ENCODE data around the gene FAM153A. TPM values are rescaled to one million over a fixed set of nuclear protein-coding genes. Genes with fewer than 3 reads are reported as not detected.
"Not testable (repeated sequence)": the region's sequence is repeated elsewhere in the genome, so short reads cannot be mapped to it uniquely, and the experiment has no call there.

FAM153A gene
- total RNA-seq: 1 to 10 TPM in 3 of 4 donors, under 1 TPM in 1; 0.27 to 5.3 (median 1.8) TPM
- polyA plus RNA-seq: 1 to 10 TPM in 1 of 3 donors, not detected in 2; 5.6 TPM

- 12% methylated on average over 20 of the region's 67 CpGs; no CpG with 5 or more reads in 1 of the 2 donors for WGBS, 2 donors
- H3K36me3 ChIP-seq; H3K4me3 ChIP-seq; intact Hi-C loops (cut with DNase I); H3K9me3 ChIP-seq; DNase-seq; H3K27ac ChIP-seq; H3K4me1 ChIP-seq; H3K27me3 ChIP-seq: not testable (repeated sequence)
Measured at GRCh38 chr5:177782792-177783633, at the start of gene FAM153A. TSS of gene FAM153A (minus strand) at chr5:177782899.

DNA sequence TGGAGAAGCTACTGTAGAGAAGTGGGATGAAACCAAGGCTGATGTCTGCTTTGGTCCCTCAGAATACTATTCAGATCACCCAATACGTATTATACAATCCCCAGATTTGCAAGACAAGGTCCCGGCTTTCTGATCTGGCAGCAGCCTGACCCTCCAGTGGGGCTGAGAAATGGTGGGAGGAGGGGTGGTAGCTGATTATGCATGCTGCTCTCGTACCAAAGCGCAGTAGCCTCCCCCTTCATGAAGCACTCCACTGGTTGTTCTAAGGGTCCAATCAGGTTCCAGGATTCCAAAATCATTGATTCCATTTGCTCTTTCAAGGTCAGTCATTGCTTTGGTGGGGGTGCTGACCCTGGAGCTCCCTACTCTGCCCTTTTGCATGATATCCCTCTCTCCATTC, 49.6 kb upstream of the FAM153A start:
- H3K27me3 ChIP-seq; H3K9me3 ChIP-seq; H3K4me1 ChIP-seq; H3K4me3 ChIP-seq; intact Hi-C loops (cut with DNase I); H3K27ac ChIP-seq; DNase-seq; H3K36me3 ChIP-seq: not testable (repeated sequence)
- 79 to 91% methylated on average over 2 to 4 of the region's 4 CpGs for WGBS, 2 donors

DNA sequence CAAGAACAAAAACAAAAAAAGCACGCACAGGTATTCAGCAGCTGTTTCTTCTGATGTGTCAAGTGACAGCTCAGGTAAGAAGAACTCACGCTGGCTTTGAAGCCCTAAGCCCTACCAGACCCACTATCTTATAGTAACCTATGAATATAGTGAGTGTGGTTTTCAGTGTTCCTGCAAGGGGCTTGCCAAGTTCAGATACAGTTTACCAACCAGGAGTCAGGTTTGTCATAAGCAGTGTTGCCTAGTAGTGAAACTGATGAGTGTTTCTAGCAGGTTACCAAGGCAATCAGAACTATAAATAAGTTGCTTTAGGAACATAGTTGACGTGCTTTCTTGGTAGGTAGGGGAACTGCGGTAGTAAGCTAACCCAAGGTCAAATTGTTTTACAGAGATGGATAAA, 43.4 kb upstream of the FAM153A start:
- H3K27ac ChIP-seq; H3K4me3 ChIP-seq; H3K9me3 ChIP-seq; DNase-seq; H3K27me3 ChIP-seq; intact Hi-C loops (cut with DNase I); H3K4me1 ChIP-seq; H3K36me3 ChIP-seq: not testable (repeated sequence)
- no CpG with 5 or more reads among the region's 4 CpGs for WGBS, 2 donors

- DNase-seq; H3K36me3 ChIP-seq; H3K4me3 ChIP-seq; H3K27me3 ChIP-seq; H3K4me1 ChIP-seq; intact Hi-C loops (cut with DNase I); H3K27ac ChIP-seq; H3K9me3 ChIP-seq: not testable (repeated sequence)
- no CpG with 5 or more reads among the region's 2 CpGs for WGBS, 2 donors
Measured at GRCh38 chr5:177824776-177825175, 42.1 kb upstream of the FAM153A start.

DNA sequence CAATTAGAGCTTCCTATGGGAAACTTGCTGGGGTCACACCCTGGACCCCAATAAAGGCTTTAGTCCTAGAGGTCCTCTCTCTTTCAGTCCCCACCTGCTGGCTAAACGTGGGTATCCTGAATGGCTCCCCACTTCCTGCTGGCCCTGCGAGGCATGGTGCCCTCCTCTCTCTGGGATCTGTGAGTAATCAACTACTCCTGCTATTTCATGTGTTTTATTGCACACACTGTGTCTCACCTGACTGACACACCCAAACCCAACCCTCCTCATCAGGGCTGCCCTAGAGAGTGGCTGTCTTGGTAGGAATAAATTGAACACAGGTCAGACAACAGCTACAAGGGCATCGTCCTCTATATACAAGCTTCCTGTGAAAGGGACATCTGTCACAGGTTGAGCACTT, 39.8 kb upstream of the FAM153A start:
- H3K36me3 ChIP-seq; DNase-seq; H3K4me3 ChIP-seq; H3K9me3 ChIP-seq; intact Hi-C loops (cut with DNase I); H3K27ac ChIP-seq; H3K4me1 ChIP-seq; H3K27me3 ChIP-seq: not testable (repeated sequence)
- no CpG with 5 or more reads among the region's 3 CpGs for WGBS, 2 donors

- H3K4me3 ChIP-seq; intact Hi-C loops (cut with DNase I); H3K27ac ChIP-seq; H3K4me1 ChIP-seq; DNase-seq; H3K36me3 ChIP-seq; H3K9me3 ChIP-seq; H3K27me3 ChIP-seq: not testable (repeated sequence)
- no CpG with 5 or more reads among the region's 1 CpG for WGBS, 2 donors
Measured at GRCh38 chr5:177819664-177820063, 37.0 kb upstream of the FAM153A start.

GRCh38 chr5:177812814-177813425, 30.2 kb upstream of the FAM153A start:
- H3K4me3 ChIP-seq; H3K36me3 ChIP-seq; H3K4me1 ChIP-seq; H3K27ac ChIP-seq; H3K27me3 ChIP-seq; DNase-seq; intact Hi-C loops (cut with DNase I); H3K9me3 ChIP-seq: not testable (repeated sequence)
- WGBS, 2 donors: no CpG with 5 or more reads among the region's 2 CpGs

GRCh38 chr5:177812160-177812743, 29.6 kb upstream of the FAM153A start:
- H3K27me3 ChIP-seq; H3K36me3 ChIP-seq; H3K27ac ChIP-seq; H3K4me3 ChIP-seq; H3K9me3 ChIP-seq; H3K4me1 ChIP-seq; DNase-seq; intact Hi-C loops (cut with DNase I): not testable (repeated sequence)
- WGBS, 2 donors: 51% methylated on average over 1 of the region's 6 CpGs; no CpG with 5 or more reads in 1 of the 2 donors

- H3K9me3 ChIP-seq; H3K4me1 ChIP-seq; DNase-seq; H3K4me3 ChIP-seq; H3K27ac ChIP-seq; H3K36me3 ChIP-seq; intact Hi-C loops (cut with DNase I); H3K27me3 ChIP-seq: not testable (repeated sequence)
- 70 to 73% methylated on average over 5 of the region's 11 CpGs for WGBS, 2 donors
Measured at GRCh38 chr5:177809209-177809913, 26.7 kb upstream of the FAM153A start.

DNA sequence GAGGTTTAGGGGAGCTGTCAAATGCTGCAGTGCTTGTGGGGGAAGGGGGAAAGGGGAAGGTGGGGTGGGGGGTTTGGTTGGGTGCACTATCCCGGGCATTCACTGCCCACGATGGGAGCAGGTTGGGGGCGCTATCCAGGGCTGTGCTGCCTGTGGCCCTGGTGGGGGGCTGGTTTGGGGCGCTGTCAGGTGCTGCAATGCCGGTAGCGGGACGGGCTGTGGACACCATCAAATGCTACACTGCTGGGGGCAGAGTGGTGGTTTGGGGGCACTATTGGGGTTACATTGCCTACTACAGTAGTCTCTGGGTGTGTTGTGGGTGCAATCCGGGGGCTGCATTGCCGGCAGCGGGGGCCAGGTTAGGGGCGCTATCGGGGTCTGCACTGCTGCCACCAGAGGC, 25.7 kb upstream of the FAM153A start:
- intact Hi-C loops (cut with DNase I); H3K36me3 ChIP-seq; H3K27me3 ChIP-seq; H3K27ac ChIP-seq; H3K4me1 ChIP-seq; DNase-seq; H3K9me3 ChIP-seq; H3K4me3 ChIP-seq: not testable (repeated sequence)
- WGBS, 2 donors: 88 to 95% methylated on average over 5 of the region's 12 CpGs

DNA sequence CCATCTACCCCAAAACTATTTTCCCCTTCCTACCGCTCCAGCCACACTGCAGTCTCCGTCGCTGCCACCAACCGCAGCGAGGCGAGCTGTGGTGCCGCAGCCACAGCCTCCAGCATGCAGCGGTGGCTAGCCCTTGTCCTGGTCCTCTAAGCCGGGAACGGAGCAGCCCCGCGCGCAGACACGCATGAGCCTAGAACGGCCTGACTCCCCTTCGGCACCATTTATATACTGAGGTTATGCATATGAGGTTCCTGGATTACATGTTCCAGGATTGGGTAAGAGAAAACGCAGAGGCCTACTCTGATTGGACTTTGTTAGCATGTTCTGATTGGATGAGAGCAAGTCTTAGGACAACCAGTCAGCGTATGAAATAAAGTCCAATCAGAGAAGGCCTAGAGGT, 24.6 kb upstream of the FAM153A start:
- H3K27me3 ChIP-seq; H3K4me3 ChIP-seq; H3K4me1 ChIP-seq; H3K9me3 ChIP-seq; intact Hi-C loops (cut with DNase I); H3K36me3 ChIP-seq; H3K27ac ChIP-seq; DNase-seq: not testable (repeated sequence)
- WGBS, 2 donors: 89% methylated on average over 13 of the region's 18 CpGs; no CpG with 5 or more reads in 1 of the 2 donors

- intact Hi-C loops (cut with DNase I); H3K4me1 ChIP-seq; H3K4me3 ChIP-seq; H3K27me3 ChIP-seq; H3K27ac ChIP-seq; DNase-seq; H3K9me3 ChIP-seq; H3K36me3 ChIP-seq: not testable (repeated sequence)
- WGBS, 2 donors: 70 to 75% methylated on average over 3 to 5 of the region's 5 CpGs
Measured at GRCh38 chr5:177801427-177801826, 18.7 kb upstream of the FAM153A start.

All from sigmoid colon (tissue), 7 donors.